Measurements from ENCODE around the gene B9D1.

Gene B9D1

DNA sequence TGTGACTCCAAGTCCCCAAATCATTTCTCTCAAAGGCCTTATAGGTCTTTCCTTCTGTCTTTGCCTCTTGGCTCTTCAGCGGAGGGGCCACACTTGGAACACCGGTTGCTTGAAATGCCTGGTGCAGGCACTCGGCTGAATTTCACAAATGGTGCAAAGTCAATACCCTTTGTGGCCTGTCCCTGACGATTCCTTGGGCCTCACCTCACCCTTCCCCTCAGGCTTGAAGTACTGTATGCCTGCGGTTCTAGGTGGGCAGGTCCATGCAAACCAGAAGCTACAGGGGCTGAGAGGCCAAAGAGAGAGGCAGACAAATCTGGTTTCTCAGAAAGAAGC lies 4.1 kb upstream of the B9D1 start:
- no peak for DNase-seq (ENCODE audit: low spot score)
- TF ChIP-seq, protein P1, sequence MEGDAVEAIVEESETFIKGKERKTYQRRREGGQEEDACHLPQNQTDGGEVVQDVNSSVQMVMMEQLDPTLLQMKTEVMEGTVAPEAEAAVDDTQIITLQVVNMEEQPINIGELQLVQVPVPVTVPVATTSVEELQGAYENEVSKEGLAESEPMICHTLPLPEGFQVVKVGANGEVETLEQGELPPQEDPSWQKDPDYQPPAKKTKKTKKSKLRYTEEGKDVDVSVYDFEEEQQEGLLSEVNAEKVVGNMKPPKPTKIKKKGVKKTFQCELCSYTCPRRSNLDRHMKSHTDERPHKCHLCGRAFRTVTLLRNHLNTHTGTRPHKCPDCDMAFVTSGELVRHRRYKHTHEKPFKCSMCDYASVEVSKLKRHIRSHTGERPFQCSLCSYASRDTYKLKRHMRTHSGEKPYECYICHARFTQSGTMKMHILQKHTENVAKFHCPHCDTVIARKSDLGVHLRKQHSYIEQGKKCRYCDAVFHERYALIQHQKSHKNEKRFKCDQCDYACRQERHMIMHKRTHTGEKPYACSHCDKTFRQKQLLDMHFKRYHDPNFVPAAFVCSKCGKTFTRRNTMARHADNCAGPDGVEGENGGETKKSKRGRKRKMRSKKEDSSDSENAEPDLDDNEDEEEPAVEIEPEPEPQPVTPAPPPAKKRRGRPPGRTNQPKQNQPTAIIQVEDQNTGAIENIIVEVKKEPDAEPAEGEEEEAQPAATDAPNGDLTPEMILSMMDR (IDR thresholded peaks at IDR 0.05; ENCODE audit: extremely low read depth, insufficient read depth, missing control alignments): no peak
- in situ Hi-C loops (cut with MboI; ENCODE audit: low pct_unique_long_range_greater_than_20kb, low sequenced_read_pairs, unreplicated experiment): loop anchor here (10.0 to 25.0 kb wide), 2 partner anchors 58 to 396 kb away; no protein-coding TSS in a partner anchor

DNA sequence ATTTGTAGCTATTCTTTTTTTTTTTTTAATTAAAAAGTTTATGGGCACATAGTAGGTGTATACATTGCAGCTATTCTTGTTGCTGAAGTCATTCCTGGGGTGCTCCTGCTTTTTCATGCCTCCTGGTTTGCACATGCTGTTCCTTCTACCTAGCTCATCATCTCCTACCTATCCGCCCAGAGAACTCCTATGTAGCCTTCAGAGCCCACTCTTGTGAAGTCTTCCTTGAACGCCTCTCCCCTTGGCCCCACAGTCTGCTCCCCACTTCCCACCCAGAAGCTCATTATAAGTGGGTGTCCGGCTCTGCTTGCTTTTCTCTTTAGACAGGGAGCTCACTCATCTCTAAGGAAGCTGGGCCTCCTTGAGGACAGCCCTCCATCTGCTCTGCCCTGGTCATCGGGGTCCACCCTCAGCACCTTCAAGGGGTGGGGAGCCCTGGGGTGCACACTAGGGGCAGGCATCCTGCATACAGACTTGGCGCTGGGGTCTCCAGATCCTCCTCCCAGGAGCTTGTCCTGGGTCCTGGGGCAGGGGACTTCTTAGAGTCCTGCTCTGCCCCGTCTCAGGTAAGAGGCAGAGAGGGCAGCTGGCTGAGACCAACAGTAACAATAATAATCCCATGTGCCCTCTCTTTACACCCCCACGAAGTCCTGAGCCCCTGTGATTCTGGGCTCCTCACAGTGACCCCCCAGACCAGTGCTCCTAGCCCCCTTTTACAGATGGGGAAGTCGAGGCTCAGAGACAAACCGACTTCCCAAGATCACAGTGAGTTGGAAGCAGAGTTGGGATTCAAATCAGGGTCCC lies 3.5 kb upstream of the B9D1 start:
- no peak for DNase-seq (ENCODE audit: low spot score)
- TF ChIP-seq, protein P1 (IDR thresholded peaks at IDR 0.05; ENCODE audit: extremely low read depth, insufficient read depth, missing control alignments): no peak
- in situ Hi-C loops (cut with MboI; ENCODE audit: low pct_unique_long_range_greater_than_20kb, low sequenced_read_pairs, unreplicated experiment): loop anchor here (10.0 to 25.0 kb wide), 2 partner anchors 59 to 396 kb away; no protein-coding TSS in a partner anchor

DNA sequence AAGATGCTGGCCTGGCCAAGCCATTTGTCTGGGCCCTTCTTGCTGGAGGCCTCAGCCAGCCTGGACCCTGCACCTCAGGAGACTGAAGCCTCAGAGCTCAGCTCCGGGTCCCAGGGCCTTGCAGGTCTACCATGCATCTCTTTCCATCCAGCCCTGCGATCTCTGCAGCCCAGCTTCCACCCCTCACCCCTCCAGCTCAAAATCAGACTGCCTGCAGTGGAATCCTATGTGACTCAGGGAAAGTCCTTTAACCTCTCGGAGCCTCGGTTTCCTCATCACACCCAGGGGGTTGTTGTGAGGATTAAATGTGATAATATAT lies 2.9 kb upstream of the B9D1 start:
- TF ChIP-seq, protein P1 (IDR thresholded peaks at IDR 0.05; ENCODE audit: extremely low read depth, insufficient read depth, missing control alignments): no peak
- DNase-seq (ENCODE audit: low spot score): no peak
- in situ Hi-C loops (cut with MboI; ENCODE audit: low pct_unique_long_range_greater_than_20kb, low sequenced_read_pairs, unreplicated experiment): loop anchor here (10.0 to 25.0 kb wide), 2 partner anchors 59 to 397 kb away; no protein-coding TSS in a partner anchor

DNA sequence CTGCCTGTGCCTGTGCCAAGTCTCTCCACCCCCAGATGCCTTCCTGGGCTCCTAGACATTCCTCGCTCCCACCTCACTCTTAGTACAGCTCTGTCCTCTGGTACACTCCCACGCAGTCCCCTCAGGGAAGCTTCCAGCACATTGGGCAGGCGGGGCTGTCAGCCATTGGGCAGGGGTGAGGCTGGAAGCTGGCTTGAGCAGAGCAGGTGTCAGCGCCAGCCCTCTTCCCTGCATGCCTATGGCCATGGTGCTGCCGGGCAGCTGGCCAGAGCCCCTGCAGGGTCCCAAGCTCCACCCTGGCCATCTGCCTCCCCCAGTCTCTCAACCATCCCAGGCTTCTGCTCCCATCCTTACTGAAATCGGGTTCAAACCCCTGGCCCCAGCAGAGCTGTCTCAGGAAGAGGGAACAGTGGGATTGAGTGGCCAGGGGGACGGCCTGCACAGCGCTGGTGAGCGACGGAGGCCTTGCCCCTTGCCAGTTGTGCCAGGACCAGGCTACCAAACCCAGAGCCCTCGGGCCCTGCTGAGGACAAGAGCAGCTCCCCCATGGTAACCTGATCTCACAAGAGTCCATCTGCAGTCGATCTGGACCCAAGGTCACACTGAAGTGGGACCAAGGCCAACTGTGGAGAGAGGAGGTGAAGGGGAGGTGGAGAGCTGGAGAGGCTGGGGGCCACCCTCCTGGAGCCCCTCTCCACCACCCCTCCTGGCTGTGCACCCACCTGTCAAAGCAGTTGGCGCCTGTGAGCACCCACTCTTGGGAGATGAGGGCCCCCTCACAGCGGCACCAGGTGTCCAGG lies 2.4 kb upstream of the B9D1 start:
- TF ChIP-seq, protein P1 (IDR thresholded peaks at IDR 0.05; ENCODE audit: extremely low read depth, insufficient read depth, missing control alignments): no peak
- in situ Hi-C loops (cut with MboI; ENCODE audit: low pct_unique_long_range_greater_than_20kb, low sequenced_read_pairs, unreplicated experiment): loop anchor here (10.0 to 25.0 kb wide), 2 partner anchors 60 to 397 kb away; no protein-coding TSS in a partner anchor
- DNase-seq (ENCODE audit: low spot score): no peak

DNA sequence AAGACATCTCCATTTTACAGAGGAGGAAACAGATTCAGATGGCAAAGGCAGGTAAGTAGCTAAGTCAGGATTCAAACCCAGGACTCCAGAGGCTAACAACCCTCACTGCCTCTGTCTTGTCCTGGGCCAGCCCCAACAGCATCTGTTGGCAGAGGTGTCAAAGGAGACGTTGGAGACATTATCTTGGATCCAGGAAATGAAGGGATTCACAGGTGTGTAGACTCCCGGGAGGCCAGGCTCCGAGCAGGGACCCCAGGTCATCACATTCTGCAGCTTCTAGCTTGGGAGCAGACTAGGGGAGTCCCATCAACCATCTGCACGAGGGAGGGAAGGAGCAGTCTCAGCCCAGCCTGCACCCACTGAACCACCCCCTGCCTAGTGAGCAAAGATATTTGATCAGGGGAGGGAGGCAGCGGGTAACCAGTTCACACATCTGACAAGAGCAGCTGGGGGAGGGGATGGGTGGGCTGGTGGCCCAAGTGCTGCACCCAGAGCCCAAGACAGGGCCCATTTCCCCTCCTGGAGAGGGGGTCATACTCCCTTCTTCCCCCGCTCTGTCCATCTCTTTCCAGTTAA lies 1.0 kb upstream of the B9D1 start:
- TF ChIP-seq, protein P1 (IDR thresholded peaks at IDR 0.05; ENCODE audit: extremely low read depth, insufficient read depth, missing control alignments): no peak
- DNase-seq (ENCODE audit: low spot score): peak; percentile 26
- in situ Hi-C loops (cut with MboI; ENCODE audit: low pct_unique_long_range_greater_than_20kb, low sequenced_read_pairs, unreplicated experiment): loop anchor here (10.0 to 25.0 kb wide), 2 partner anchors 61 to 399 kb away; no protein-coding TSS in a partner anchor

DNA sequence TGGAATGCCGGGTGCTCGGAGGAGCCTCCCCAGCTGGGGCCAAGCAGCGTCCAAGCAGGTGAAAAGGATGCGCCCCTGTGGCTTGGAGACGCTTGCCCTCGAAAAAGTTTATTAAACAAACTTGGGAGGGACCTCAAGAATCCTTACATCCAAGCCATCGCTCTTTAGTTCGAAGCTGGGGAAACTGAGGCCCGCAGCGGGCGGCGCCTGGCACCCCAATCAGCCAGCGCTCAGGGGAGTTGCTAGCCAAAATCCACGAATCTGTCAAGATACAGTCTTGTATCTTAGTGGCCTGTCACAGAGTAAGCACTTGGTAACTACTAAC lies 553 bp upstream of the B9D1 start:
- TF ChIP-seq, protein P1 (IDR thresholded peaks at IDR 0.05; ENCODE audit: extremely low read depth, insufficient read depth, missing control alignments): no peak
- DNase-seq (ENCODE audit: low spot score): no peak
- in situ Hi-C loops (cut with MboI; ENCODE audit: low pct_unique_long_range_greater_than_20kb, low sequenced_read_pairs, unreplicated experiment): loop anchor here (10.0 to 25.0 kb wide), 2 partner anchors 62 to 399 kb away; no protein-coding TSS in a partner anchor
